HTR-8/SVneo (cell line): Measurements from ENCODE around the gene SAMHD1.
"Not testable (repeated sequence)": the region's sequence is repeated elsewhere in the genome, so short reads cannot be mapped to it uniquely, and the experiment has no call there.

Experiments
- DNase-seq: peaks from one replicate; pipeline ENCODE4 v3.0.0; 2011; ENCODE audit warnings: low spot score, mixed read lengths; ENCODE audit not compliant: insufficient read length
- FAIRE-seq: peaks from 2 replicates; lab custom pipeline; 2011; peaks lifted over from hg19 to GRCh38; lab: Jason Lieb, UNC

The SAMHD1 gene

DNA sequence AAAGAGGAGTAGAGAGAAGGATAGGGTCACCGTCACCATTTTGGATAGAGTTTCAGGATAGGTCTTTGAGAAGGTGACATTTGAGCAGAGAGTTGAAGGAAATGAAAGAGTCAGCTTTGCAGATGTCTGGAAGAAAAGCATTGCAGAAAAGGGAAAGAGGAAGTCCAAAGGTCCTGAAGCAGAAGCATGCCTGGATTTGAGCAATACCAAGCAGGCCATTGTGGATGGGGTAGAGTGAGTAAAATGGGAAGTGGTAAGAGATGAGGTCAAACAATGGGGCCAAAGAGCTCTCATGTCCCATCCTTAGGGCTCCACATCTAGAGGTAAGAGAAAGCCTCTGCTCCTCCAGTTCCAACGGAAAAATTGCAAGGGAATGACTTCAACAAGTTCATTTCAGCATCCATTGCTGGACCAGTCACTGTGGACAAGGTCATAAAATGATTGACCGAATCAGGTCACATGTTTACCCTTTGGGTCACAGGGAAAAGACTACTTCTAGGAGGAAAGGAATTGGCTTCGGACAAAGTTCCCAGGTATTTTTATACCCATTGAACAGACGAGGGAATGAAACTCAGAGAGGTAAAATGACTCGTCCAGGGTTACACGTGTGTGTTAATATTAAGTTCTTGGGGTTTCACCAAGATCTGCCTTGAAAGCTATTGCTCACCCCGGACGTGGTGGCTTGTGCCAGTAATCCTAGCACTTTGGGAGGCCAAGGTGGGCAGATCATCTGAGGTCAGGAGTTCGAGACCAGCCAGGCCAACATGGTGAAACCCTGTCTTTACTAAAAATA lies 6.6 kb upstream of the SAMHD1 start:
- DNase-seq (no peak), FAIRE-seq (peak; percentile 55)

DNA sequence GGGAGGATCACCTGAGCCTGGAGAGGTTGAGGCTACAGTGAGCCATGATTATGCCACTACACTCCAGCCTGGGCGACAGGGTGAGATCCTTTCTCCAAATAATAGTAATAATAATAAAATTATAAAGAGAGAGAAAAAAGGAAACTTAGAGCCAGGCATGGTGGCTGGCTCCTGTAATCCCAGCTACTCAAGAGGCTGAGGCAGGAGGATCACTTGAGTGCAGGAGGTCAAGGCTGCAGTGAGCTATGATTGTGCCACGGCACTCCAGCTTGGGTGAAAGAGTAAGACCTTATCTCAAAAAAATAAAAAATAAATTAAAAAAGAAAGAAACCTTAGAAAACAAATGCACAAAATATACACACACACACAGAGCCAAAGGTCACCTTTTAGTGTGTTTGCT lies 5.2 kb upstream of the SAMHD1 start:
- FAIRE-seq = no peak
- DNase-seq = no peak

DNA sequence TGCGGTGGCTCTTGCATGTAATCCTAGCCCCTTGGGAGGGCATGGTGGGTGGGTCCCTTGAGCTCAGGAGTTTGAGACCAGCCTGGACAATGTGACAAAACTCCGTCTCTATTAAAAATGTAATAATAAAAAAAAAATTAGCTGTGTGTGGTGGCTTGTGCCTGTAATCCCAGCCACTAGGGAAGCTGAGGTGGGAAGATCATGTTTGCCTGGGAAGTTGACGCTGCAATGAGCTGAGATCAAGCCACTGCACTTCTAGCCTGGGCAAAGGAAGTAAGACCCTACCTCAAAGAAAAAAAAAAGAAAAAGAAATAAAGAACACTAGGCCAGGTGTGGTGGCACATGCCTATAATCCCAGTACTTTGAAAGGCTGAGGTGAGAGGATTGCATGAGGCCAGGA lies 4.5 kb upstream of the SAMHD1 start:
- FAIRE-seq = no peak
- no peak for DNase-seq

DNA sequence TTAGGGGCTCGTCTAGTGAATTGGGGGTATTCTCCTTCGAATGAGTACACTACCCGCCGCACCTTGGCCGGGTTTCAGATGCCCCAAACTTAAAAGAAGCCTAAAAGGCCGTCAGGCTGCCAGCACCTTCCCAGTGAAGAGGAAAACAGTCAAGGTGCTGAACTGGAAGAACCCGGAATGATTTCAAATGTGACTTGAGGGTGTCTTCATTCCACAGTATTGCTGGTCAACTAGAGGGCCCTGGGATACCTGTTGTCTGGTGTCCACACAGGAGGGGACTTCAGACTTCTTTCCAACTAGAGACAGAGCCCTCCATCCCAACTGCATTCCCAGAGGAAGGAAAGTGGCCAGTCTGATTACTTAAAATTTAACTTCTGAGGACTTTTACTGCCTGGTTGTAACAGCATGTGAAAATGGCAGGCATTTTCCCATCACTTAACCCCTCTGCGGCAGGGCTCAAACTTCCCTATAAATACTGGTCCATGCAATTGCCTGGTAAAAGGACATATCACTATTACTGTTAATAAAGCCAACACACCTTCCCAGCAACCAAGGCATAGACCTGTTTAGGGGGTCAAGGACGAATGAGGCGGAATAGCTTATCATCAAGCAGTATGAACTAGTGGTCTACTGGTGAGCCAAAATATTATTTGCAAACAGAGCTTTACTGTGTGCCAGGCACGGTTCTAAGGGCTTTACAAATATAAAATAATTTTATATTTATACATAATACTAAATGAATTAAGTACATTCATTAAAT lies 651 bp upstream of the SAMHD1 start:
- no peak for DNase-seq
- no peak for FAIRE-seq

- FAIRE-seq = peak; percentile 4
Observed at GRCh38 chr20:36950414-36951197, 902 bp downstream of the SAMHD1 start.

GRCh38 chr20:36941401-36941835 lies 10.1 kb downstream of the SAMHD1 start:
- FAIRE-seq (no peak), DNase-seq (no peak)

More at GRCh38 chr20:36950414-36951197, 902 bp downstream of the SAMHD1 start:
- DNase-seq = peak; percentile 77

DNA sequence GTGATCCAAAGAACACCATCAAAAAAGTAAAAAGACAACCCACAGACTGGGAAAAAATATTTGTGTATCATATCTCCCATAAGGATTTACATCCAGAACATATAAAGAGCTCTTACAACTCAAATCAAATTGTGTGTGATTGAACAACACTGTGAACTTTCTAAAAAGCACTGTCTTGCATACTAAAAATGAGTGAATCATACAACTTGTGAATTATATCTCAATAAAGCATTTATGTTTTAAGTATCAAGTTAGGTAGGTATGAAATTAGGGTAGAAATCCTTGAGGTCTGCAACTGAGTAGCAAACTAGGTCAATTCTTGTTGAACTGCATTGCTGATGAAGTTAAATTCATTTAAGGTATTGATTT lies 14.1 kb downstream of the SAMHD1 start:
- FAIRE-seq = no peak

DNA sequence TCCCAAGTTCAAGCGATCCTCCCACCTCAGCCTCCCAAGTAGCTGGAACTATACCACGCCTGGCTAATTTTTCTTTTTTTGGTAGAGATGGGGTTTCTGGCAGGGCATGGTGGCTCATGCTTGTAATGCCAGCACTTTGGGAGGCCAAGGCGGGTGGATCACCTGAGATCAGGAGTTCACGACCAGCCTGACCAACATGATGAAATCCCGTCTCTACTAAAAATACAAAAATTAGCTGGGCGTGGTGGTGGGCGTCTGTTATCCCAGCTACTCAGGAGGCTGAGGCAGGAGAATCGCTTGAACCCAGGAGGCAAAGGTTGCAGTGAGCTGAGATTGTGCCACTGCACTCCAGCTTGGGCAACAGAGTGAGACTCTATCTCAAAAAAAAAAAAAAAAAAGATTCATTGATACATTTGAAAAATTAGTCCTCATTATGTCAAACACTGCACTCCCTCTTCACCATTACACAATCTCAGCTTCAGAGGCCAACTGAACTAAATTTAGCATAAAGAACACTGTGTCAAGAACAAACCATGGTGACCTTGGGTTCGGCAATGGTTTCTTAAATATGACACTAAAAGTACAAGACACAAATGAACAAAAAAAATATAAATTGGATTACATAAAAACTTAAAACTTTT lies 14.6 kb downstream of the SAMHD1 start:
- FAIRE-seq, DNase-seq: not testable (repeated sequence)

More for the DNA sequence above, 14.1 kb downstream of the SAMHD1 start:
- no peak for DNase-seq

DNA sequence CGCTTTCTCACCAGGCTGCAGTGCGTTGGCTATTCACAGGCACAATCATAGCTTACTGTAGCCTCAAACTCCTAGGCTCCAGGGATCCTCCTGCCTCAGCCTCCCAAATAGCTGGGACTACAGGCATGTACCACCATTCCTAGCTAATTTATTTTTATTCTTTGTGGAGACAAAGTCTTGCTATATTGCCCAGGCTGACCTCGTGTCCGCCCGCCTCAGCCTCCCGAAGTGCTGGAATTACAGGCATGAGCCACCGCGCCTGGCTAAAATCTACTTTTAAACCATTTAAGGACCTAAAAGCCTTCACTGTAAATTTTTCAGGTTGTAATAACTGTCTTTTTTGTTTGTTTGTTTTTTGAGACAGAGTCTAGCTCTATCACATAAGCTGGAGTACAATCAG lies 15.2 kb downstream of the SAMHD1 start:
- DNase-seq (no peak), FAIRE-seq (no peak)

DNA sequence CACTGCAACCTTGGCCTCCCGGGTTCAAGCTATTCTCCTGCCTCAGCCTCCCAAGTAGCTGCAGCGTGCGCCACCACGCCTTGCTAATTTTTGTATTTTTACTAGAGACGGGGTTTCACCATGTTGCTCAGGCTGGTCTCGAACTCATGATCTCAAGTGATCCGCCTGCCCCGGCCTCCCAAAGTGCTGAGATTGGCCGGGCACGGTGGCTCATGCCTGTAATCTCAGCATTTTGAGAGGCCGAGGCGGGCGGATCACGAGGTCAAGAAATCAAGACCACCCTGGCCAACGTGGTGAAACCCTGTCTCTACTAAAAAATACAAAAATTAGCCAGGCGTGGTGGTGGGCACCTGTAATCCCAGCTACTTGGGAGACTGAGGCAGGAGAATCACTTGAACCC lies 17.9 kb downstream of the SAMHD1 start:
- not testable (repeated sequence) for FAIRE-seq

DNA sequence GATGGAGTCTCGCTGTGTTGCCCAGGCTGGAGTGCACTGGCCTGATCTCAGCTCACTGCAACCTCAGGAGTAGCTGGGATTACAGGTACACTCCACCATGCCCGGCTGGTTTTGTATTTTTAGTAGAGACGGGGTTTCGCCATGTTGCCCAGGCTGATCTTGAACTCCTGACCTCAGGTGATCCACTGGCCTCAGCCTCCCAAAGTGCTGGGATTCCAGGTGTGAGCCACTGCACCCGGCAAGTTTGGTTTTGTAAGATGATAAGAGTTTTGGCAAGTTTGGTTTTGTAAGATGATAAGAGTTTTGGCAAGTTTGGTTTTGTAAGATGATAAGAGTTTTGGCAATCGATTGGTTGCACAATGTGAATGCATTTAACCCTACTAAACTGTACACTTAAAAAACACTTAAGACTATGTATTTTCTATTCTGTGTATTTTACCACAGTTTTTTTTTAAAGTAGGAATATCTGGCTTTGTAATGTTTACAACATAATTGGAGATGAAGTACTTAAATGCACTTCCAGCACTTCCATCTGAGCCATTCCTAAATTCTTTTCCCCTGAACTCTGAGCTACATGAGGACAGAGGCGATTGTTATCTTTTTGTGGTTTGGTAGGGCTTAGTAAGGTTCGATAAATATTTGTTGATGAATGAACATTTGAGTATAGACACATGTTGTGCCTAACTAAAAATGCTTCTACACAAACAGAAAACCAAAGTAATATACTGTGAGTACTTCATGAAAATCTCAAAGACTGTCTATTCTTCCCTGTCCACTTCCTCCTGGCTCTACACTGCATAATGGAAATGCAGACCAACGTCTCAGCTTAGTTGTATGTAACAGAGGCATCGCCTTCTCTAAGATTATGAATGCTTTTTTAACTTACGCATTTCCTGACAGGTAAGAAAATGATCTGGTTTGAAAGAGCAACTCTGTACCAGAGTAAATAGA lies 18.8 kb downstream of the SAMHD1 start:
- DNase-seq = no peak
- FAIRE-seq = no peak

More for the DNA sequence above, 17.9 kb downstream of the SAMHD1 start:
- DNase-seq = not testable (repeated sequence)

DNA sequence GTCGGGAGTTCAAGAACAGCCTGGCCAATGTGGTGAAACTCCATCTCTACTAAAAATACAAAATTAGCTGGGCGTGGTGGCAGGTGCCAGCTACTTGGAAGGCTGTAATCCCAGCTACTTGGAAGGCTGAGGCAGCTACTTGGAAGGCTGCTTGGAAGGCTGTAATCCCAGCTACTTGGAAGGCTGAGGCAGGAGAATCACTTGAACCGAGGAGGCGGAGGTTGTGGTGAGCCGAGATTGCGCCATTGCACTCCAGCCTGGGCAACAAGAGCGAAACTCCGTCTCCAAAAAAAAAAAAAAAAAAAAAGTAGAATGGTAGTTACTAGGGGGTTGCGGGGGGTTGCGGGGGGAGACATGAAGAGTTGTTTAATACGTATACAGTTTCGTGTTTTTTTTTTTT lies 19.4 kb downstream of the SAMHD1 start:
- DNase-seq, FAIRE-seq: not testable (repeated sequence)

GRCh38 chr20:36929691-36930090 lies 21.8 kb downstream of the SAMHD1 start:
- DNase-seq = no peak
- no peak for FAIRE-seq

- FAIRE-seq = no peak
- no peak for DNase-seq
Observed at GRCh38 chr20:36929290-36929689, 22.2 kb downstream of the SAMHD1 start.

DNA sequence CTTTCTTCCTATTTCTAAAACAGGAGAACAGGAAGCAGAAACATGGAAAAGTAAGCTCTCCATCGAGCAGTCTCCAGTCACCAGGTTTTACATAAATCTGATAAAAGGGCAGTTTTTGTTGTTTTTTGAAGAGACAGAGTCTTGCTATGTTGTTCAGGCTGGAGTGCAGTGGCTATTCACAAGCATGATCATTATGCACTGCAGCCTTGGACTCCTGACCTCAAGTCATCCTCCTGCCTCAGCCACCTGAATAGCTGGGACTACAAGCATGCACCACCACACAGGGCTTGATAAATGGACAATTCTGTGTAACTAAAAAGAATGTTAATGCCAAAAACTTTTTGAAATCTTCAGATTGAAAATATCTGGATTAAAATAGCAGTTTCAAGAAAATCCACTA lies 23.8 kb downstream of the SAMHD1 start:
- no peak for DNase-seq
- no peak for FAIRE-seq

GRCh38 chr20:36926653-36927200 lies 24.8 kb downstream of the SAMHD1 start:
- FAIRE-seq (no peak), DNase-seq (no peak)

DNA sequence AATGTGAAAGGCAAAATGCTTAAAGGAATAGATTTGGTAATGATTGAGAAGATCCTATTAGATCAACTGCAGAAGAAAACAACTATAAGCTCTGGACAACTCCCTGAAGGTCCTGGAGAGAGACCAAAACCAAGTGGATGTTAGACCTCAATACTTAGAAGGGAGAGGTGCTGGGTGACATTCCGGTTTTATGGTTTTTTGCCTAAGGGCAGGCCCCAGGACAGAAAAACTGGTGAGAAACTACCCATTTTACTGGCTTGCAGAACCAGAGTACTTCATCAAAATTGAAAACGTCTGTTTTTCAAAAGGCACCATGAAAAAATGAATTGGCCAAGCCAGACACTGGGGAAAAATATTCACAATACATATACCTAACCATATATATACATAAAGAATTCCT lies 26.3 kb downstream of the SAMHD1 start:
- FAIRE-seq (no peak), DNase-seq (no peak)

DNA sequence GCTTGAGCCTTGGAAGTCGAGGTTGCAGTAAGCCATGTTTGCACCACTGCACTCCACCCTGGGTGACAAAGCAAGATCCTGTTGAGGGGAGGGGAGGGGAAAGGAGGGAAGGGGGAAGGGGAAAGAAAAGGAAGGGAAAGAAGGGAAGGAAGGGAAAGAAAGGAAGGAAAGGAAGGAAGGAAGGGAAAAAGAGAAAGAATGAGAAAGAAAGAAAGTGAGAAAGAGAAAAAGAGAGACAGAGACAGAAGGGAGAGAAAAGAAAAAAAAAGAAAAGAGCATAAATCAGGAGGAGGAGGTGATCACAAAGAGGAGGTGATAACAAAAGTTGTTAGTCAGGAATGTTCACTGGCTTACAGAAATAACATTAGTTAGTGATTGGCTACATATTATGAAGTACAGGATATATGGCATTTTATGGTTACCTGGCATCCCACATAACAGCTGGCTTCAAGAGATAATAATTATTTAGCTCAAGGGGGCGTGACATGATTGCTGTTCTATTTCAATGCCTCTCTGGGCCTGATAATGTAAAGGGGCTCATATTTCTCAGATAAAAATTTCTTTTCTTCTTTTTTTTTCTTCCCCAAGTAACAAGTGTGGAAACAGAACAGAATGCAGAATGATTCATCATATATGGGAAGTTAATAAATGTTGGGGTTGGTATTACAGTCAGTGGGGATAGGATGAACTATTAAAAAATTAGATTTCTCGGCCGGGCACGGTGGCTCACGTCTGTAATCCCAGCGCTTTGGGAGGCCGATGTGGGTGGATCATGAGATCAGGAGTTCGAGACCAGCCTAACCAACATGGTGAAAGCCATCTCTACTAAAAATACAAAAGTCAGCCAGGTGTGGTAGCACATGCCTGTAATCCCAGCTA lies 27.1 kb downstream of the SAMHD1 start:
- peak; percentile 49 for FAIRE-seq
- DNase-seq = no peak
